NCI-H2227 (cell line): ENCODE results near the gene GAMT.
A peak's percentile ranks its signal among the peaks of the same experiment; 100 is the strongest.

Source experiments
- DNase-seq: peaks from one replicate; lab custom pipeline; 2025; ENCODE audit not compliant: unreplicated experiment; lab: John Stamatoyannopoulos, UW

GAMT gene

DNA sequence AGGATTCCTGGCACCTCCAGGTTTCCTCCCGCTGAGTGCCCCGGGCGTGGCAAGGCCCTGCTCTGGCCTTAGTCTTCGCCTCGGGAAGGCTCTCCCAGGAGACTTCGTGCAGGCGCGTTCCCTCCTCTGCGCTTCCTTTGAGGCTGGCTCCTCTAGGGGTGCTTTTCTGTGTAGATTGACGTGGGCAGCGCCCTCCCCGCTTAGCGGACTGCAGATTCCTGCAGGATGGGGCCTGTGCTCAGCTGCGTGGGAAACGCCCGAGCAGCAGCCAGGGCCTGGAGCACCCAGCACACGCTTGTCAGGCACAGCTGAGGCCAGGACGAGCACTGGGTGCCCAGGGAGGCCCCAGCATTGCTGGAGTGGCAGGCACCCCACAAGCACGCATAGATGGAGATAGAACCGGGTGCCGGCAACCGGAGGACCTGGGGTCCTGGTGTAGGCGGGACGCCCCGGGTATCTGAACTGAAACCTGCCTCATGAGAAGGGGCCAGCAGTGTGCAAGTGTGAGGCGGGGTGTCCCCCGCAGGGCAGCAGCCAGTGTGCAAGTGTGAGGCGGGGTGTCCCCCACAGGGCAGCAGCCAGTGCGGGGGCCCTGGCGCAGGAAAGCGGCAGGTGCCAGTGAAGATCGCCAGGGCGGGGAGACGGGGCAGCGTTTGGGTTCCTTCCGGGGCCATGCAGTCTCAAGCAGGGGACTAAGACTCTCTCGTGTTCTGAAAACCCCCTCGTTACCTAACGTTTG is 14.2 kb downstream of the GAMT start:
- peak; percentile 28 for DNase-seq

DNA sequence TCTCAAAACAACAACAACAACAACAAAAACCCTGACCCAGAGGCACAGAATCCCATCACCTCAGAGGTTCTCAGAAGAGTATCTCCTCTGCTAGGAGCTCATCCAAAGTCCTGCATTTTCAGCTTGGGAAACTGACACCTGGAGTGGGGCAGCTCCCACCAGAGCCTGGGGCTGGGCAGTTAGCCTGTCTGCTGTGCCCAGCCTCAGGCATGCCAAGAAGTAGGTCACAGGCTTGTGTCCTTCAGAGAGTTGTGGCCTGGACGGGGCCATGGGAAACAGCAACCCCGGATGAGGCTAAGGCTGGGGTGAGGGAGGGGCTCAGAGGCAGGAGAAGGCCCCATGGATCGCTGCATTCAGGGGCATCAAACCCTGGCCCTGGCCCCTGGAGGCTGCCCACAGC is 15.5 kb downstream of the GAMT start:
- DNase-seq, result no peak

DNA sequence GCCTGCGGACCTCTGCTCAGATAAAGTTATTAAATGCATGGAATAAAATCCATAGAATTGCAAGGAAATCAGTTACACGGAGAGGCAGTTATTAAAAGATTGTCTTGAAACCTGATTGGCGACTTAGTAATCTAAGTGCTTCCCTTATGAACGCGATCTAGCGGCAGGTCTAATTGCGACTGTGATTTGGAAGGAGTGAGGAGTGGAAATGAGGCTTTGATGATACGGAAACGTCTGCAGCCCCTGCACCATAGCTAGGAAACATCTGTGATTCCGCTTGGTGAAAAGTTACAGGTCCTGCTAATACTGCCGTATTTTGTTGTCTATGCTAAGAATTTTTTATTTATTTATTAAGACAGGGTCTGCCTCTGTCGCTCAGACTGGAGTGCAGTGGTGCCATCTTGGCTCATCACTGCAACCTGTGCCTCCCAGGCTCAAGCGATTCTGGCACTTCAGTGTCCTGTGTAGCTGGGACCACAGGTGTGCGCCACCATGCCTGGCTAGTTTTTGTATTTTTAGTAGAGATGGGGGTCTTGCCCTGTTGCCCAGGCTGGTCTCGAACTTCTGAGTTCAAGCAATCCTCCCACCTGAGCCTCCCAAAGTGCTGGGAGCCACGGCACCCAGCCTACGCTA is 16.7 kb downstream of the GAMT start:
- no peak for DNase-seq

DNA sequence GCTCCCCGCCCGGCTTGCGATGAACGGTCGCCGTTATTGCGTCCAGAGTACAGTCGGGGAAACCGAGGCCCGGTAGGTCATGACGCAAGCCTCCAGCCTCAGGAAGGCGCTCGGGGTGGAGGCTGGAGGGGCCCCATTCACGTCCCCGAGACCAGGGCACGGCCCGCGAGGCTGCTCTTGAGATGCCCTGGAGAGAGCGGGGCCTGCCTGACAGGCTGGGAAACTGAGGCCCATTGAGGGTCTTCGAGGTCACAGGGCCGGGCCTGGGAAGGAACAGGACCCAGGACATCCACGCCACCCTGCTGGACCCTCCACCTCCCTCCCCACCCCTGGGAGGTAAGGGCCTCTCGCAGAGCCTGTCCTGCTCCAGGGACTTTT is 17.3 kb downstream of the GAMT start:
- DNase-seq, result no peak

DNA sequence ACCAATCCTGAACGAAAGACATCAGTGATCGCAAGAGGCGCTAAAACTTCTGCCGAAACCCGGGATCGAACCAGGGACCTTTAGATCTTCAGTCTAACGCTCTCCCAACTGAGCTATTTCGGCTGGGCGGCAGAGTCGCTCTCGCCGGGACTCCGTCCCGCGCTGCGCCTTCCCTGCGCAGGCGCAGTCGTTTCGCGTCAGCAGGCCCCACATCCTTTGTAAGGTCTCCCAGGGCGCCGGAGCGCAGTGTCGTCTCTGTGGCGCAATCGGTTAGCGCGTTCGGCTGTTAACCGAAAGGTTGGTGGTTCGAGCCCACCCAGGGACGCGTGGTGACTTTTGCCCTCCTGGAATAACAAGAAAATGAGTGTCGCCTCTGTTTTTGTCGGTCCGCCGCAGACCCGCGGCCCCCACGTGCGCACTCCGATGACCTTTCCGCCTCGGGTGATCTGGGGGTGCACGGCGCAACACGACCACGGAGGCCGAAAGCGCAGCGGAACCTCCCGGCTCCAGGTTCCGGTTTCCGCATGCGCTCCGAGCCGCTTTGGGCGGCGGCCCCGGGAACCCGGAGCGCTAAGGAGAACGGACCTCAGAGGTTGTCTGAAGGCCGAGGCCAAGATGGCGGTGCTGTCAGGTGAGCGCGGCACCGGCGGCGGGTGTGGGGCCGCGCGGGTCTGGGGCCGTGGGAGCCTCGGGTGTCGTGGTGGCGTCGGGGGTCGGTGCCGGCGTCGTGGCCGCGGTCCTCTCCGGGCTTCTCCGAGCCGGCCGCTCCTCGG is 17.8 kb downstream of the GAMT start, which contains the start of gene NDUFS7:
Gene NDUFS7 (plus strand): TSS at position 596 of the 773 bp plus-strand sequence. CDS start 20 bp downstream, at position 616.
- DNase-seq, result peak; percentile 91

DNA sequence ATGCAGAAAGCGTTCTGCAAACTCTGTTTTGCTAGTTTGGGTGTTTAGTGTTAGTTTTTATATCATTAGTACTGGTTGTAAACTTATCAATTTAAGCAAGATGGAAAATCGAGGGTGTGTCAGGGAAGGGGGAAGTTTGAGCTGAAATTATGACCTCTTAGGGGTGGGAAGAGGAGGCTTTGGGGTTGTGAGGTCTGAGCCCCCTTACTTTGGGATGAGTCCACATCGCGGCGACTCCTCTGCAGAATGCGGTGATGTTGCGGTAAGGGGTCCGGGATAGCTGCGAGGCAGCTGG is 18.4 kb downstream of the GAMT start:
- no peak for DNase-seq

DNA sequence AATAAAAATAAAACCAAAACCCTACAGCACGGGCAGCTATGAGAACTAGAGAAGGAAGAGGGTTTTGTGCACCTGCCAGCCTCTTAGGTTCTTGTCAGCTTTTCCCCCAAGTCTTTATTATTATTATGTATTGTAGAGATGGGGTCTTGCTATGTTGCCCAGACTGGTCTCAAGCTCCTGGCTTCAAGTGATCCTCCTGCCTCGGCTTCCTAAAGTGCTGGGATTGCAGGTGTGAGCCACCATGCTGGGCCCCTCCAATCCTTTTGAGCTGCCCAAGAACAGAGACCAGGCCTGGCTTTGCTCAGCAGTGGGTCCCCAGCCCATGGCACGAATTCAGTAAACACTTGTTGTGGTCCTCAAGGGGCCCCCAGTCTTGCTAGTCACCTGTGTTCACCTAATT is 19.1 kb downstream of the GAMT start:
- no peak for DNase-seq

DNA sequence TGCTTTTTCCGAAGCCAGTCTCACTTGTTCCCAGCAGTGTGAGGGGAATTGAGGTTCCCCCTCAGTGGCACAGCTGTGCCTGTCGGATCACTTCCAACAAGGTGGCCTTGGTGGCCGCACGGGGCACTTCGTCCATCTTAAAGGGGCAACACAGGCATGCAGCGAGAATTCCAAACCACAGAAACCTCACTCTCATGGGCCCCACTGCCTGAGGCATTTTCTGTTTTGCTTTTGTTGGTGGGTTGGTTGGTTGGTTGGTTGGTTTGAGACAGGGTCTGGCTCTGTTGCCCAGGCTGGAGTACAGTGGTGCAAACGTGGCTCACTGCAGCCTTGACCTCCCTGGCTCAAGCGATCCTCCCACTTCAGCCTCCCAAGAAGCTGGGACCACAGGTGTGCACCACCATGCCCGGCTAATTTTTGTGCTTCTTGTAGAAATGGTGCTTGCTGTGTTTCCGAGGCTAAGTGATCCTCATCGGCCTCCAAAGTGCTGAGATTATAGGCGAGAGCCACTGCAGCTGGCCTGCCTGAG is 21.3 kb downstream of the GAMT start:
- DNase-seq, result no peak

DNA sequence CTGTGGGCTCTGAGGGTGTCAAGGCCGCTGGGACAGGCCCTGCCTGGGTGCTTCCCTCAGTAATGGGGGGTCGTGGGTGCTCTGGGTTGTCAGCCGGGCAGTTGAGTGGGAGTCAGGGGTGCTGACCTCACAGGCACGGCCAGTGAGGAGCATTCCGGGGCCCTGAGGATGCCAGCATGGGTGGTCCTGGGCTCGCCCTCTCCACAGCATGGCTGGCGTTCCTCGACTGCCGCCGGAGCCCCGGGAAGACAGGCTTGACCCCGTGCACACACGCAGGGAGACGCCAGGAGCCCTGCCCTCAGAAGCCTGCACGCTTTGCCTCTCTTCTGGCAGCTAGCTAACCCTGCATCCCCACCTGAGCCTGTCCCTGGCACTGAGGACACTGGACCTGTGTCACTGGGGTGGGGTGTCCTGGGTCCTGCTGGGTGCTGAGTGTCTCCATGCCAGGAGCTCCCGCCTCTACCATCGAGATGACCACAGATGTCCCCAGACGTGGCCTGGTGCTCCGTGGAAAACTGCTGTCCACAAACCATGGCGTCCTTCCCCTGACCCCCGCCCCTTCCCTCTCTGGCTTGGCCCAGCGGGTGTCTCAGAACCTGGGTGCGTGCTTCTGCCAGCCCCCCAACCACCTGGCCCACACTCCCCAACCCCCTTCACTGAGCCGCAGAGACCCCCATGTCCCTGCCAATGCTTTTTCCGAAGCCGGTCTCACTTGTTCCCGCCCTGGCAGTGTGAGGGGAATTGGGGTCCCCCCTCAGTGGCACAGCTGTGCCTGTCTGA is 22.0 kb downstream of the GAMT start:
- no peak for DNase-seq

DNA sequence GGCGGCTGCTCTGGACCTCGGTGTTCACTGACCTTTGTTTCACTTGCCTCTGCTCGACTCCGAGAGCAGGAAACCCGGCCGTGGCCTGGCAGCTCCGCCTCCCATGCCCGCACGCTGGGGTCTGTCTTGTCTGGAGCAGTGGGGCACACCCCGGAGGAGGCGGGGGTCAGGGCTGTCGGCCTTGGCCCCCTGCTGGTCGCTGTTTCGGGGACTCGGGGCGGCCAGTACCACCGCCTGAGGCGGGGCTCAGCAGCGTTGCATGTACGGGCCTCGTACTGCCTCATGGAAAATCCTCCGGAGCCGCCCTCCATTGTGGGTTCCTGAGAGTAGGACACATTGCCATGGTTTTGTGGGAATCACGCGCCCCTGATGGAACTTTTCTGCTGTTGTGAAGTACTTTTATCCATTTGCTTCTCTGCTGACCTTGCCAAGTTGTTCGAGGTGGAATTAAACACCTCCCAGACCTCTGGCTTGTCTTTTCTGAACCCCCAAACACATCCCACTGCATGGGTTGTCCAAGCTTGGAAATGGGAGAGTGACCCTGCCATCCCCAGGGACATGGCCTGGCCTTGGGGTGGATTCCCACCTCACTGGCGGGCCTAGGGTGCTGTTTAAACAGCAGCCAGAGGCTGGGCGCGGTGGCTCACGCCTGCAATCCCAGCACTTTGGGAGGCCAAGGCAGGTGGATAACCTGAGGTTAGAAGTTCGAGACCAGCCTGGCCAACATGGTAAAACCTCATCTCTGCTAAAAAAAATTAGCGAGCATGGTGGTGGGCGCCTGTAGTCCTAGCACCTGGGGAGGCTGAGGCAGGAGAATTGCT is 23.2 kb downstream of the GAMT start:
- DNase-seq, result no peak

DNA sequence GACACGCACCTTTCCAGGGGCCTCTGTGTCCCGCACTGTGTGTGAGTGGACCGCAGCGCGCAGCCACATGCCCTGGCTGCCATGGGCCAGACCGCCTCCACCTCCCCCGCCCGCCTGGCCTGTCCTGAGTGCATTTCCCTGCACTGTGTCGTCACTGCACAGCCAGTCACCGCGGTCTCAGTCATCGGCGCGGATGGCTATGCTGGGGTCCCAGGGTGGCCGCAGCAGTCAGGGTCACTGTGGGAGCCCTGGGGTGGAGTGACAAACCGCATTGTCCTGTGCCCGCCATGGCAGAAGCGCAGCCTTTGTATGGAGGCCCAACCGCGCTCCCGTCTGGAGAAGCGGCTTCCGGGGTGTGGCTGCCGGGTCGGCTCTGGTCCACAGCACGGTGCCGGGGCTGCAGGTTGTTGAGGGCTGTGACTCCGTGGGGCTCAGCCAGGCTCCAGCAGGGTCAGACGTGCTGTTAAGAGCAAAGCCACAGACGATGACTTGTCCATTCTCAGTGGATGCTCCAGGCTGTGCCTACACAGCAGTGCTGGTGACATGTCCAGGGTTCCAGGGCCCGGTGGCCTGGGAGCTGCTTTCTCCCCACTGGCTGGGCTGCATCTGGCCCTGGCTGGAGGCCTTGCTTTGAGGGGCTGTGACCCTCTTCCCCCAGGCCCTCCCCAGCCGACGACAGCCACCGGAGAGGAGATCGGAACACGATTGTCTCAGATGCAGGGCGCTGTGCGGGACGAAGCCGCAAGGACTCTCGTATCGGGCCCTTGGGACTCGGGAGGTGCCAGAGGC is 24.0 kb downstream of the GAMT start:
- no peak for DNase-seq

DNA sequence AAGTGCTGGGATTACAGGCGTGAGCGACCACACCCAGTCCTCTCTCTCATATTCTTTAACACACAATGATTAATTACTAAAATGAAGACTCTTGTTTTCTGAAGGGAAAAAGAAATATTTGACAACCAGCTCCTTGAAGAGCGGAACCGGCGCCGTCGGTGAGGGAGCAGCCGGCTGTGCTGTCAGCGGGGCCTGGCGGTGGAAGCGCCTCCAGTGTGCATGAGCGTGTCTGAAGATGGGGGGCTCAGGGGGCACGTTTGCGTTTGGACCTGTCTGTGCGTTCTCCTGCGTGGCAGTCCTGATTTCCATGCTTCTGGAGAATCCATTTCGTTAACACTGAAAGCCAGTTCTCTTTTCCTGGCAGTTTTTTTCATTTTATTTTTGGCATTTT is 24.9 kb downstream of the GAMT start:
- DNase-seq, result no peak

DNA sequence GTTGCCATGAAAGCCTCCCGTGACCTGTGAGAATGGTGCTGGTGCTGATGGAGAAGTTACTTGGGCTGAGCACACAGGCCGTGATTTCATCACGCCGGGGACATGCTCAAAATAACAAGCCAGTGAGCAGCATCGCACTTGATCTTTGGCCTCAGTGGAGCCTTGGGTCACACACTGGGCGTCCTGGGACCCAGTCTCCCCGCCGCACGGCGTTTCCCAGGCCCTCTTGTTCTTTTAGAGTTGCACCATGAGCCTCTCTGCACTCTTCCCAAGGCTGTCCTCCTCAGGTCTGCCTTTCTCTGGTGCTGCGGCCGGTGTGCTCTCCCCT is 27.1 kb downstream of the GAMT start:
- DNase-seq, result no peak

DNA sequence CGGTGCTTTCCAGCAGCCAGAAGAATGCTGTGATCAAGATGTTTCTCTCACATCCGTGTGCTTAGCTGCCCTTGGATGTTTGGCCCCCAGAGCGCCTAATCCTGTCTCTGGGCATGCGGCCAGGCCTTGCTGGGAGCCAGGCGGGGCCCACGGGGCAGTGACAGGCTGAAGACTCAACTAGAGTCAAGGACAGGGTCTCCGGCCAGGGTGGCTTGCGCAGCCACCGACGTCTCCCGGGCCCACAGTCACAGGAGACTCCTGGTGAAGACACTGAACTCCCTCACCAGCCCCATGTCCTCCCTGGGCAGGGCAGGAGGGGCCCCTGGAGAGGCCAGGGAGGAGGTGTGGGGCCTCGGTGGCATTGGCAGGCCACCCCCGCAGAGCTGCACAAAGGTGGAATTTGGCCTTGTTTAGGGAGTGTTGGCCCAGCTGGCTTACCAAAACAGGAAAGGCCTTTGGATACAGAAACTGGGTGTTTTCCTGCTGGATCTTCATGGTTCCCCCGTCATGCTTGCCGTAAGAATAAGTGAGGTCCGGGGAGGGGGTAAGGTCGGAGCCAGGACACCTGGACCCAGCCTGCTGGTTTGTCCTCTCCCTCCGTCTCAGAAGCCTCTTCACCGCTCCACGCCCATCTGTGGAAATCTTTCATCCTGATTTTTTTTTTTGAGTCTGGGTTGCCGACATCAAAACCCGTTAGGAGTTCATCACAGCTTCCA is 27.6 kb downstream of the GAMT start:
- no peak for DNase-seq

DNA sequence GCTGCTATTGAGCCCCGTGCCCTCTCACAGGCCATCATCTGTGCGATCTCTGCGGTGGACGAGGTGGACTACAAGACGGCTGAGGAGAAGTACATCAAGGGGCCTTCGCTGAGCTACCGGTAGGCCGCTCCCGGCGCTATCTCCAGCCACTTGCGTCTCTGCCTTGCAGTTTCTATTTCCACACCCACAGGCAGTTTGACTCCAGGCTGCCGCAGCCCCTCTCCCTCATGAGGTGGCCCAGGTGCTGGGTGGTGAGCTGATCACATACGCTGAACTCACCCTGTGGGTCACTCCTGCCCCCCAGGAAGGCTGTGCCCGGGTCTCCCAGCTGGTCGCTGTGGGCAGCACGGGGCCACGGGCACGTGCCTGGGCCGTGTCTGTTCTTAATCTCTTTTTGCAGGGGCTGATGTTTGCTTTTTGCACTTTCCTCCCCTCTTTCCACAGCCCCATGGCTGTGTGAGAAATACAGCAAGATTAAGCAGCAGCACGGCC is 28.3 kb downstream of the GAMT start:
- DNase-seq, result no peak

DNA sequence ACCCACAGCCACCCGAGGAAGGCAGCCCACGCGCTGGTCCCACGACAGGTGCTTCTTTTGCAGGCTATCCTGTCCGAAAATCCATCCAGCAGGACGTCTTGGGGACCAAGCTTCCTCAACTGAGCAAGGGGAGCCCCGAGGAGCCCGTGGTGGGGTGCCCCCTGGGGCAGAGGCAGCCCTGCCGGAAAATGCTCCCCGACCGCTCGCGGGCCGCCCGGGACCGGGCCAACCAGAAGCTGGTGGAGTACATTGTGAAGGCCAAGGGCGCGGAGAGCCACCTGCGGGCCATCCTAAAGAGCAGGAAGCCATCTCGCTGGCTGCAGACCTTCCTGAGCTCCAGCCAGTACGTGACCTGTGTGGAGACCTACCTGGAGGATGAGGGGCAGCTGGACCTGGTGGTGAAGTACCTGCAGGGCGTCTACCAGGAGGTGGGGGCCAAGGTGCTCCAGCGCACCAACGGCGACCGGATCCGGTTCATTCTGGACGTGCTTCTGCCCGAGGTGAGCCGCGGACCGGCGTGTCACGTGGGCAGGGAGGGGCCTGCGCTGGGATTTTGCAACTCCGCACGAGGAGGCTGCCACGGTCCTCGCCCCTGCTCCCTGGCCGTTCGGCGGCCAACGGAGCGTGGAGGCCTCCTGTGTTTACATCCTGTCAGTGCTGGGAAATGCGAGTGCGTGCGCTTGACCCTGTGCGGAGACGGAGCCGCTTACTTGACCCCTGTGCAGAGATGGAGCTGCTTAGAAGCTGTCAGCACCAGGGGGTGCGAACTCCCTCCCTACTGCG is 30.6 kb downstream of the GAMT start:
- DNase-seq, result no peak

DNA sequence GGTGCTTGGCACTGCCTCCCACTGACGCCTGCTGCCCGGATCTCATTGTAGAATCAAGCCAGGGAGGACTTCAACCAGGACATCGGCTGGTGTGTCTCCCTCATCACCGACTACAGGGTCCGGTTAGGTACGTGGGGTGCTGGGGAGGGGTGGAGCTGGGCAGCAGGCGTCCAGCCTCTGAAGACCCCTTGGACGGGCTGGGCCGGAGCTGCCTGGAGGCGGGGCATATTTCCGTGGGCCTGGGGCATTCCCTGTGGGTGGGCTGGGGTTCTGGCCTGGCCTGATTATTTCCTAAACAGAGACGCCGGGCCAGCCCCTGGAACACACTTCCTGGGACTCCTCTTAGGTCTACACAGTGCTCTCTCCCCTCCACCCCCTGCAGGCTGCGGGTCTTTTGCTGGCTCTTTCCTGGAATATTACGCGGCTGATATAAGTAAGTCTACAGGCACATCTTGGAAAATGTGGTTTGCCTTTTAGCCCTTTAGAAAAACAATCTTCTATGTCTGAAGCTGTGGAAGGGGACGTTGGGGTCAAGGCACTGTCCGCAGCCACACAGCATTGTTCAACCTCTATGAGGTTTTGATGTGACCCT is 32.0 kb downstream of the GAMT start:
- no peak for DNase-seq
